ENCODE results near the gene CSMD2. TPM values are rescaled to one million over a fixed set of nuclear protein-coding genes. Genes with fewer than 3 reads are reported as not detected.

Gene CSMD2
- total and polyA plus RNA-seq, 2 donors (not counting 1 experiment from before 2014, with no cell fraction given) = 2.2 to 7.6 TPM

GRCh38 chr1:33914531-33914930, 250.5 kb downstream of the CSMD2 start:
- Histone ChIP-seq H3K9ac (ENCODE audit: insufficient read depth, low read length) (no peak overlapping the region), H3K4me2 (ENCODE audit: extremely low read depth, insufficient read depth, low read length) (no peak overlapping the region)
- TF ChIP-seq EZH2 (IDR thresholded peaks at IDR 0.05; ENCODE audit: low read length, missing control alignments) = no peak
- TF ChIP-seq CTCF (conservative IDR thresholded peaks at IDR 0.05 in 1 of 2, IDR thresholded peaks at IDR 0.05 in 1 of 2; ENCODE audit: low read depth in 1 of 2, low read length in 2 of 2) = no peak

DNA sequence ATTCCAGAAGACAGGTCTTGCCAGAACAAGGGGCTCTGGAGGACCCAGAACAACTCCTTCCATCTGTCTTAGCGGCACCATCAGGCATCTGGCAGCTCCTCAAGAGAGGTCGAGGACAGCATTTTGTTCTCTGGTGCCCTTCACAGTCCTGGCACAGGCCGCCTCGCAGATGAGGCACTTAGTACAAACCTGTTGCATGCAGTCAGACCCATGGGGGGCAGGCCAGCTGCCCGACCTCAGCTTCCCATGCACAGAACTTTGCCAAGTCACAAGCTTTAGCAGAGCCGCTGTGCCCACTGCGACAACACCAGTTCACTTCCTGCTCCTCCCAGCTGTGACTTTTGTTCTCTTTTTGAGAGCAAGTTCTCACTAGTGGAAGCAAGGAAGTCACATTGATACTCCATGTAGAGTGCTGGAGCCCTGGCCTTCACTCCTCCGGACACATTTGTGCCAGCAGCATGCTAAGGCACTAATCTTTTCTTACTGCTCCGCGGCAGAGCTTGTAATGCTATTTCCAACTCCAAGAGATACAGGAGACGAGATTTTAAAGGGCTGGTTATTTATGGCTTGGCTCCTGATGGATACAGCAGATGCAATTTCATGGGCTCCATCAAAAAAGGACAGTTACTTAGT, 256.6 kb downstream of the CSMD2 start:
- no peak for TF ChIP-seq EZH2 (IDR thresholded peaks at IDR 0.05; ENCODE audit: low read length, missing control alignments)
- no peak for TF ChIP-seq CTCF (conservative IDR thresholded peaks at IDR 0.05 in 1 of 2, IDR thresholded peaks at IDR 0.05 in 1 of 2; ENCODE audit: low read depth in 1 of 2, low read length in 2 of 2)

More at GRCh38 chr1:33914531-33914930, 250.5 kb downstream of the CSMD2 start:
- Histone ChIP-seq H3K27ac (ENCODE audit: insufficient read depth, low read length) (no peak overlapping the region), H3K9me3 (ENCODE audit: control insufficient read depth, insufficient read depth, low read depth, low read length) (no peaks in the 10 kb centered on the region), H3K4me3 (replicated peaks in 1 of 4; ENCODE audit: control extremely low read depth in 1 of 4, insufficient read depth in 1 of 4, low read depth in 3 of 4, low read length in 4 of 4) (no peak overlapping the region), H3K36me3 (ENCODE audit: control insufficient read depth, insufficient read depth, low read length) (no peaks in the 10 kb centered on the region), H4K20me1 (ENCODE audit: control insufficient read depth, extremely low read depth, insufficient read depth, low read length) (no peaks in the 10 kb centered on the region), H3K27me3 (ENCODE audit: control insufficient read depth, insufficient read depth, low read length) (no peaks in the 10 kb centered on the region), H2AFZ (ENCODE audit: low read length) (no peak overlapping the region), H3K79me2 (ENCODE audit: control insufficient read depth, insufficient read depth, low read length) (no peaks in the 10 kb centered on the region), H3K4me1 (ENCODE audit: control insufficient read depth, extremely low read depth, insufficient read depth, low read length) (peaks cover 5% of the 10 kb centered on the region)
- no peak for DNase-seq (ENCODE audit: low read depth in 2 of 2)

DNA sequence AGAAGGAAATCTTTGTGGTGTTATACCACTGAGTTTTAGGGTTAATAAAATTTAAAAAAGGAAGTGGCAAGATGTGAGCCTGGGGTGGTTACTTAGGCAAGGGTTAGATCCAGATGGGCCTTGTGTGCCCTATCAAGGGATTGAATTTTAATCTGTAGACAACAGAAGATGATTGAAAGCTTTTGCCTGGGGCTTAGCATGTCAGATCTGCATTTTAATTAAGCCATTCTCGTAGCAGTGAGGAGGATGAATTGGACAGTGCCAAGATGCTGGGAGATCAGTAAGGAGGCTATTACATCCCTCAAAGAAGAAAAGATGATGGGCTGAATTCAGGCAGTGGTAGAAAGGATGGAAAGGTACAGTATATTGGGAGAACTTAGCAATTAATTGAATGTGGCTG, 258.9 kb downstream of the CSMD2 start:
- TF ChIP-seq EZH2 (IDR thresholded peaks at IDR 0.05; ENCODE audit: low read length, missing control alignments) (no peak), CTCF (conservative IDR thresholded peaks at IDR 0.05 in 1 of 2, IDR thresholded peaks at IDR 0.05 in 1 of 2; ENCODE audit: low read depth in 1 of 2, low read length in 2 of 2) (no peak)
- H3K4me1 ChIP-seq (ENCODE audit: control insufficient read depth, extremely low read depth, insufficient read depth, low read length) = peaks cover 16% of the 10 kb centered on the region
- H3K79me2 ChIP-seq (ENCODE audit: control insufficient read depth, insufficient read depth, low read length) = no peaks in the 10 kb centered on the region
- H3K4me3 ChIP-seq (replicated peaks in 1 of 4; ENCODE audit: control extremely low read depth in 1 of 4, insufficient read depth in 1 of 4, low read depth in 3 of 4, low read length in 4 of 4) = no peak overlapping the region
- H2AFZ ChIP-seq (ENCODE audit: low read length) = no peak overlapping the region
- H3K27me3 ChIP-seq (ENCODE audit: control insufficient read depth, insufficient read depth, low read length) = no peaks in the 10 kb centered on the region
- H3K9ac ChIP-seq (ENCODE audit: insufficient read depth, low read length) = no peak overlapping the region
- H4K20me1 ChIP-seq (ENCODE audit: control insufficient read depth, extremely low read depth, insufficient read depth, low read length) = no peaks in the 10 kb centered on the region
- H3K36me3 ChIP-seq (ENCODE audit: control insufficient read depth, insufficient read depth, low read length) = no peaks in the 10 kb centered on the region
- H3K27ac ChIP-seq (ENCODE audit: insufficient read depth, low read length) = no peak overlapping the region
- no peaks in the 10 kb centered on the region for H3K9me3 ChIP-seq (ENCODE audit: control insufficient read depth, insufficient read depth, low read depth, low read length)
- no peak overlapping the region for H3K4me2 ChIP-seq (ENCODE audit: extremely low read depth, insufficient read depth, low read length)
- DNase-seq (ENCODE audit: low read depth in 2 of 2) = no peak

More for the DNA sequence above, 256.6 kb downstream of the CSMD2 start:
- H3K4me1 ChIP-seq (ENCODE audit: control insufficient read depth, extremely low read depth, insufficient read depth, low read length) = peaks cover 4% of the 10 kb centered on the region
- no peaks in the 10 kb centered on the region for H3K79me2 ChIP-seq (ENCODE audit: control insufficient read depth, insufficient read depth, low read length)
- no peak for DNase-seq (ENCODE audit: low read depth in 2 of 2)
- no peak overlapping the region for H2AFZ ChIP-seq (ENCODE audit: low read length)
- no peaks in the 10 kb centered on the region for H3K36me3 ChIP-seq (ENCODE audit: control insufficient read depth, insufficient read depth, low read length)
- no peak overlapping the region for H3K4me3 ChIP-seq (replicated peaks in 1 of 4; ENCODE audit: control extremely low read depth in 1 of 4, insufficient read depth in 1 of 4, low read depth in 3 of 4, low read length in 4 of 4)
- no peaks in the 10 kb centered on the region for H4K20me1 ChIP-seq (ENCODE audit: control insufficient read depth, extremely low read depth, insufficient read depth, low read length)
- H3K27ac ChIP-seq (ENCODE audit: insufficient read depth, low read length) = no peak overlapping the region
- no peak overlapping the region for H3K9ac ChIP-seq (ENCODE audit: insufficient read depth, low read length)
- H3K27me3 ChIP-seq (ENCODE audit: control insufficient read depth, insufficient read depth, low read length) = no peaks in the 10 kb centered on the region
- no peak overlapping the region for H3K4me2 ChIP-seq (ENCODE audit: extremely low read depth, insufficient read depth, low read length)
- H3K9me3 ChIP-seq (ENCODE audit: control insufficient read depth, insufficient read depth, low read depth, low read length) = no peaks in the 10 kb centered on the region
